22Rv1 (cell line): Measurements from ENCODE around the gene ACMSD.
A peak's percentile ranks its signal among the peaks of the same experiment; 100 is the strongest.
"Not testable (repeated sequence)": the region's sequence is repeated elsewhere in the genome, so short reads cannot be mapped to it uniquely, and the experiment has no call there.

Source experiments
- H3K27ac ChIP-seq: fragments of 450-650 bp; 2 replicates; pipeline ENCODE4 v1.5.1; 2017
- ZFX ChIP-seq: fragments of 450-650 bp; IDR thresholded peaks from 2 replicates; pipeline ENCODE4 v1.6.1; 2017; ENCODE audit warnings: antibody characterized with exemption, borderline replicate concordance
- TF ChIP-seq, protein P1 (sequence below): fragments of 450-650 bp; IDR thresholded peaks from 2 replicates; pipeline ENCODE4 v1.5.1; 2017; ENCODE audit warnings: mild to moderate bottlenecking

ACMSD gene

DNA sequence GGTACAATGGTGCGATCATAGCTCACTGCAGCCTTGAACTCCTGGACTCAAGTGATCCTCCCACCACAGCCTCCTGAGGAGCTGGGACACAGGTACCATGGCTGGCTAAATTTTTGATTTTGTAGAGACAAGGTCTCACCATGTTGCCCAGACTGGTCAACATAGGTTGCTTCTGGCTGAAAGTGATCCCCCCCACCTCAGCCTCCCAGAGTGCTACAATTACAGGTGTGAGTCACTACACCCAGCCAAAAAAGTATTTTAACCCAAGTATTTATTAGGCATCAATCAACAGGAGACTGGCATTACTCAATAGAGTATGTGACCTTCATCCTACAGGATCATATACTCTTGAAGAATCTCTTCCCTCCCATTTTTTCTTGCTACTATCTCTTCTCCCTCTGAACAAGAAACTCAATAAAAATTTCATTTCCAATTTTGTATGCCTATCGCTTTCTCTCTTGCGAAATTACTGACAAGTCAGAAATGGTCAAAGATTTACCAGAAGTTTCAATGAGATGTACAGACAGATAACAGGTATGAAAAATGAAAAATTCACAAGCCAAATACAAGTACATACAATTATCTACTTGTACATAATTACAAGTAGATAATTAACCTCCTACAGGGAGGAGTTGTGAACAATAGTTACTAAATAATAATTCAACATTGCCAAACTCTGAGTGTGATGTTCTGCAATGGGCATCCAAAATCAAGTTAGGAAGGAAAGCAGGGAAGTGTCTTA, 45.3 kb downstream of the ACMSD start:
- TF ChIP-seq, protein P1, sequence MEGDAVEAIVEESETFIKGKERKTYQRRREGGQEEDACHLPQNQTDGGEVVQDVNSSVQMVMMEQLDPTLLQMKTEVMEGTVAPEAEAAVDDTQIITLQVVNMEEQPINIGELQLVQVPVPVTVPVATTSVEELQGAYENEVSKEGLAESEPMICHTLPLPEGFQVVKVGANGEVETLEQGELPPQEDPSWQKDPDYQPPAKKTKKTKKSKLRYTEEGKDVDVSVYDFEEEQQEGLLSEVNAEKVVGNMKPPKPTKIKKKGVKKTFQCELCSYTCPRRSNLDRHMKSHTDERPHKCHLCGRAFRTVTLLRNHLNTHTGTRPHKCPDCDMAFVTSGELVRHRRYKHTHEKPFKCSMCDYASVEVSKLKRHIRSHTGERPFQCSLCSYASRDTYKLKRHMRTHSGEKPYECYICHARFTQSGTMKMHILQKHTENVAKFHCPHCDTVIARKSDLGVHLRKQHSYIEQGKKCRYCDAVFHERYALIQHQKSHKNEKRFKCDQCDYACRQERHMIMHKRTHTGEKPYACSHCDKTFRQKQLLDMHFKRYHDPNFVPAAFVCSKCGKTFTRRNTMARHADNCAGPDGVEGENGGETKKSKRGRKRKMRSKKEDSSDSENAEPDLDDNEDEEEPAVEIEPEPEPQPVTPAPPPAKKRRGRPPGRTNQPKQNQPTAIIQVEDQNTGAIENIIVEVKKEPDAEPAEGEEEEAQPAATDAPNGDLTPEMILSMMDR = no peak
- no peak for TF ChIP-seq ZFX
- no peak overlapping the region for H3K27ac ChIP-seq

DNA sequence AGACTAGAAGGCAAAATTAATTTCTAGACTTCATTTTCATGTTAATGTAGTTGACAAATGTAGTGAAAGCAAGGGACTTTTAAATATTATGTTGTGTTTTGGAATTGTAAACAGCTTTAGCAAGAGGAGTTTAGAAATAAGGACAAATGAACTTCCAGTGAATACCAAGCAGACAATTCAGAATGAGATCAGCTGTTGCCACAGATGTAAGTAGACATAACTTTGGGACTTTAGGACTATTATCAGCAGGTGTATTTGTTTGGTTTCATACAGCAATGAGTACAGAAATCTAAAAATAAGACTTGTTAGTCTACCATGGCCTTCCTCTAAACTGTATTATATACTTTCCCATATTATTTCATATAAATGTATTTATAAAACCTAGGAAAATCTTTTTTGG, 46.0 kb downstream of the ACMSD start:
- no peak for TF ChIP-seq ZFX
- TF ChIP-seq, protein P1 = no peak
- H3K27ac ChIP-seq = no peak overlapping the region

DNA sequence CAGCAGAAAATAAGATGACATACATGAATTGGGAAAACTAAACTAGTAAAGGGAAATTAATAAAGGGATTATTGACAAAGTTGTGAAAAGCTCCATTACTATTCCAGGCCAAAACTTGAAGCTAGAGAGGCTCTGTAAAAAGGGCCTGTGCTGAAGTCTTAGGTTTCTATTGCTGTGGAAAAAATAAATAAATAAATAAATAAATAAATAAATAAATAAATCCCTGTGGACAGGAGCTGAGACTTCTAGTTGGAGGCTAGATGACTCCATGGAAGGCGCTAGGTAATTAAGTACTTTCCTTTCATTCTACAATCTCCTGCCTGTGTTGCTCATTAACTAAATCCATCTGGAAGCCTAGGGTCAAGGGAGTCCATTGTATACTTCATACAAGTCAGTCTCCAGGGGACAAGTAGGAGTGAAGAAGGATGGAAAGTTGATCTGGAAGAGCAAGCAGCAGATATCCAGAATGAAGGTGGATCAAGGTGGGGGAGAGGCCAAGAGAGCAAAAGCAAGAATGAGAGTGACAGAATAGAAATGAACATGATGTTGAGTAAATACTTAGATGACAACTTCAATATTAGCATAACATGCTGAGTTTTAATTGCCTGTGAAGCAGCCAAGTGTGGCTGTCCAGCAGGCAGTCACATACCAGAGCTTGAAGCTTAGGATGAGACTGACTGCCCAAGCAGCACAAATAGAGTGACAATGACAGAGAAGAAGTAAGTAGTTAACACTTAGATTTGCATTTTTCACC, 54.0 kb downstream of the ACMSD start:
- TF ChIP-seq, protein P1 = no peak
- no peak for TF ChIP-seq ZFX
- H3K27ac ChIP-seq = no peak overlapping the region

DNA sequence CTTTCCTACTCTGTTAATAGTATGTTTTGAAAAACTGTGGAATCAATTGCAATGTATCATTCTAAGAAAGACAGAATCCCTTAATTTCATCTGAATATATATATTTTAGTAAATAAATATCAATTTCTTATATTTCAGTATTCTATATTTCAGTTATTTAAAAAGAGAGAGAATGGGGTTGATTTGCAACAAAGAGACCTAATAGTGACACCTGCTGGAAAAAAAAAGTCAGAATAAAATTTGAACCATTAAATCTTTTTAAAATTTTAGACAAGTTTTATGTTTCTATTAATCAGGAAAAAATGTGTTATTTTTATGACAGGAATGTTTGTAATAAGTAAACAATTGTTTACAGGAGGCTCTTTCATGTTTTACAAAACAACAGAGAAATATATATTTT, 59.5 kb downstream of the ACMSD start:
- no peak overlapping the region for H3K27ac ChIP-seq
- TF ChIP-seq ZFX = no peak
- TF ChIP-seq, protein P1 = peak; percentile 40

DNA sequence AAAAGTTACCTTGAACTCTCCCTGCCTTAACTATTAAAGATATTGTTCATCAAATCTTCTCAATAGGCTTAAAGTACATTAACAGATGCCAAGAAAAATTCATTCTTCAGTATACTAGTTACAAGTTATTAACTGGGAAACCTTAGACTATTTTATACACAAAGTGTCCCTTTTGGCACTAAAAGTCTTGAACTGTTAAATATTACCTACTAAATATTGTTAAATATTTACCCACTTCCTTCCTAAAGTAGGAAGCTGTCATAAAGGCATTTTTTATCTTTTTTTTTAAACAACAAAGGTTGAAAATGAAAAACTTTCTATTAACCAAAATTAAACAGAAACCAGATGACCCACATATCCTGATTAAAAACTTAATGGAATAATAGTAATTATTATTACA, 60.8 kb downstream of the ACMSD start:
- H3K27ac ChIP-seq = no peak overlapping the region
- TF ChIP-seq, protein P1 = no peak
- no peak for TF ChIP-seq ZFX

DNA sequence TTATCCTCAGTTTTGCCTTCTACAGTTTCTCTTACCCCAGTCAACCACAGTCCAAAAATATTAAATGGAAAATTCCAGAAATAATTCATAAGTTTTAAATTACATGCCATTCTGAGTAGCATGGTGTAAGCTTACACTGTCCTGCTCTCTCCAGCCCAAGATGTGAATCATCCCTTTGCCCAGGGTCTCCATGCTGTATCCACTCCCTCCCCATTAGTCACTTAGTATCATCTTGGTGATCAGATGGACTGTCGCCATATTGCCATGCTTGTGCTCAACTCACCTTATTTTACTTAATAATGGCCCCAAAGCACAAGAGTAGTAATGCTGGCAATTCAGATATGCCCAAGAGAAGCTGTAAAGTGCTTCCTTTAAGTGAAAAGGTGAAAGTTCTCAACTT, 61.7 kb downstream of the ACMSD start:
- no peak overlapping the region for H3K27ac ChIP-seq
- TF ChIP-seq, protein P1 = no peak
- TF ChIP-seq ZFX = no peak

DNA sequence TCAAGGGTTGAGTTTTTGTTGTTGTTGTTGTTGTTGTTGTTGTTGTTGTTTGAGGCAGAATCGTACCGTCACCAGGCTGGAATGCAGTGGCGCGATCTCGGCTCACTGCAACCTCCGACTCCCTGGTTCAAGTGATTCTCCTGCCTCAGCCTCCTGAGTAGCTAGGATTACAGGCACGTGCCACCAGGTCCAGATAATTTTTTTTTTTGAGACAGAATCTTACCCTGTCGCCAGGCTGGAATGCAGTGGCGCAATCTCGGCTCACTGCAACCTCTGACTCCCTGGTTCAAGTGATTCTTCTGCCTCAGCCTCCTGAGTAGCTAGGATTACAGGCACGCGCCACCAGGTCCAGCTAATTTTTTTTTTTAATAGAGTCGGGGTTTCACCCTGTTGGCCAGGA, 65.3 kb downstream of the ACMSD start:
- H3K27ac ChIP-seq = not testable (repeated sequence)
